IPS-18a (cell line): ENCODE data around the gene NRN1L.
"Not testable (repeated sequence)": the region's sequence is repeated elsewhere in the genome, so short reads cannot be mapped to it uniquely, and the experiment has no call there.

Source experiments
- H3K27ac ChIP-seq: one replicate; pipeline ENCODE4 v1.5.1; 2013; ENCODE audit warnings: low read length
- H3K27me3 ChIP-seq: one replicate; pipeline ENCODE4 v1.6.1; 2013; ENCODE audit warnings: mild to moderate bottlenecking, low read length; ENCODE audit not compliant: control insufficient read depth, insufficient read depth
- H3K36me3 ChIP-seq: one replicate; pipeline ENCODE4 v1.6.1; 2013; ENCODE audit warnings: low read depth, low read length; ENCODE audit not compliant: control insufficient read depth
- H3K4me1 ChIP-seq: one replicate; pipeline ENCODE4 v1.6.1; 2013; ENCODE audit warnings: low read depth, low read length; ENCODE audit not compliant: control insufficient read depth
- H3K4me3 ChIP-seq: one replicate; pipeline ENCODE4 v1.5.1; 2013; ENCODE audit warnings: low read length
- H3K9ac ChIP-seq: one replicate; pipeline ENCODE4 v1.6.1; 2013; ENCODE audit warnings: mild to moderate bottlenecking, low read length, moderate library complexity
- H3K9me3 ChIP-seq: one replicate; pipeline ENCODE4 v1.6.1; 2013; ENCODE audit warnings: low read depth, low read length; ENCODE audit not compliant: control insufficient read depth

The NRN1L gene

GRCh38 chr16:67884684-67885083, at the start of gene NRN1L:
NRN1L (plus strand) TSS chr16:67884885; CDS start chr16:67884904, 19 bp downstream.
- Histone ChIP-seq H3K4me3 (peak within 1 kb of the TSS; percentile 46), H3K4me1 (peaks cover 7% of the 10 kb centered on the region), H3K9me3 (no peaks in the 10 kb centered on the region), H3K27me3 (no peaks in the 10 kb centered on the region), H3K9ac (peak within 1 kb of the TSS; percentile 16), H3K27ac (no peak within 1 kb of the TSS), H3K36me3 (peaks cover 34% of the 10 kb centered on the region)

GRCh38 chr16:67837190-67837589, 47.5 kb upstream of the NRN1L start:
- not testable (repeated sequence) for H3K9me3 ChIP-seq, H3K27me3 ChIP-seq, H3K27ac ChIP-seq, H3K9ac ChIP-seq, H3K4me1 ChIP-seq, H3K36me3 ChIP-seq, H3K4me3 ChIP-seq

DNA sequence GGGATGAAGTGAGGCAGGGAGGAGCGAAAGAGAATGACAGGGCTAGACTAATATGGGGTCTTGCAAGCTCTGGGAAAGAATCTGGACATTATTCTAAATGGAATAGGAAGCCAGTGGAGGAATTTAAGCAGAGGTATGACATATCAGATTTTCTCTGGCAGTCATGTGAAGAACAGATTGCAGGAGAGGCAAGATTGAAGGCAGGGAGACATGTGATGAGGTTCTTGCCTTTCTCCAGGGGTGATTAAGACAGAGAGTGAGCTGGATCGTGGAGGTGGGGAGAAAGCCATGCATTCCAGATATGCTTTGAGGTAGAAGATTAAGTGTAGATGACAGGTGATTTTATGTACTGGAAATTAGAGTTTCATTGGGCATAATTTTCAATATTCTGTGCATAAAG, 46.9 kb upstream of the NRN1L start:
- Histone ChIP-seq H3K4me1 (peaks cover 6% of the 10 kb centered on the region), H3K27ac (no peak overlapping the region), H3K36me3 (no peaks in the 10 kb centered on the region), H3K4me3 (no peak overlapping the region), H3K27me3 (no peaks in the 10 kb centered on the region), H3K9me3 (no peaks in the 10 kb centered on the region), H3K9ac (no peak overlapping the region)

- H3K9ac ChIP-seq: peak overlapping the region; percentile 74
- H3K4me1 ChIP-seq: peaks cover 28% of the 10 kb centered on the region
- H3K9me3 ChIP-seq: no peaks in the 10 kb centered on the region
- no peaks in the 10 kb centered on the region for H3K36me3 ChIP-seq
- no peaks in the 10 kb centered on the region for H3K27me3 ChIP-seq
- H3K4me3 ChIP-seq: peak overlapping the region; percentile 95
- H3K27ac ChIP-seq: peak overlapping the region; percentile 28
Measured at GRCh38 chr16:67841198-67841815, 43.4 kb upstream of the NRN1L start.

GRCh38 chr16:67841816-67842508, 42.7 kb upstream of the NRN1L start, which contains the start of gene THAP11:
THAP11 (plus strand) TSS chr16:67842320; CDS start chr16:67842555, 235 bp downstream.
- Histone ChIP-seq H3K9ac (peak within 1 kb of the TSS; percentile 74), H3K9me3 (no peaks in the 10 kb centered on the region), H3K36me3 (no peaks in the 10 kb centered on the region), H3K4me1 (peaks cover 28% of the 10 kb centered on the region), H3K4me3 (peak within 1 kb of the TSS; percentile 95), H3K27ac (peak within 1 kb of the TSS; percentile 87), H3K27me3 (no peaks in the 10 kb centered on the region)

DNA sequence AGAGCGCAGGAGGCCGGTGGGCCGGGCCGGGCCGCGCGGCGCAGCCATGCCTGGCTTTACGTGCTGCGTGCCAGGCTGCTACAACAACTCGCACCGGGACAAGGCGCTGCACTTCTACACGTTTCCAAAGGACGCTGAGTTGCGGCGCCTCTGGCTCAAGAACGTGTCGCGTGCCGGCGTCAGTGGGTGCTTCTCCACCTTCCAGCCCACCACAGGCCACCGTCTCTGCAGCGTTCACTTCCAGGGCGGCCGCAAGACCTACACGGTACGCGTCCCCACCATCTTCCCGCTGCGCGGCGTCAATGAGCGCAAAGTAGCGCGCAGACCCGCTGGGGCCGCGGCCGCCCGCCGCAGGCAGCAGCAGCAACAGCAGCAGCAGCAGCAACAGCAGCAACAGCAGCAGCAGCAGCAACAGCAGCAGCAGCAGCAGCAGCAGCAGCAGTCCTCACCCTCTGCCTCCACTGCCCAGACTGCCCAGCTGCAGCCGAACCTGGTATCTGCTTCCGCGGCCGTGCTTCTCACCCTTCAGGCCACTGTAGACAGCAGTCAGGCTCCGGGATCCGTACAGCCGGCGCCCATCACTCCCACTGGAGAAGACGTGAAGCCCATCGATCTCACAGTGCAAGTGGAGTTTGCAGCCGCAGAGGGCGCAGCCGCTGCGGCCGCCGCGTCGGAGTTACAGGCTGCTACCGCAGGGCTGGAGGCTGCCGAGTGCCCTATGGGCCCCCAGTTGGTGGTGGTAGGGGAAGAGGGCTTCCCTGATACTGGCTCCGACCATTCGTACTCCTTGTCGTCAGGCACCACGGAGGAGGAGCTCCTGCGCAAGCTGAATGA, 42.0 kb upstream of the NRN1L start:
- Histone ChIP-seq H3K9ac (peak overlapping the region; percentile 74), H3K27ac (no peak overlapping the region), H3K4me1 (peaks cover 28% of the 10 kb centered on the region), H3K27me3 (no peaks in the 10 kb centered on the region), H3K4me3 (peak overlapping the region; percentile 95), H3K9me3 (no peaks in the 10 kb centered on the region), H3K36me3 (no peaks in the 10 kb centered on the region)

GRCh38 chr16:67843343-67843765, 41.3 kb upstream of the NRN1L start:
- Histone ChIP-seq H3K27ac (no peak overlapping the region), H3K9me3 (no peaks in the 10 kb centered on the region), H3K27me3 (no peaks in the 10 kb centered on the region), H3K4me3 (peak overlapping the region; percentile 95), H3K4me1 (peaks cover 34% of the 10 kb centered on the region), H3K9ac (peak overlapping the region; percentile 74), H3K36me3 (no peaks in the 10 kb centered on the region)

DNA sequence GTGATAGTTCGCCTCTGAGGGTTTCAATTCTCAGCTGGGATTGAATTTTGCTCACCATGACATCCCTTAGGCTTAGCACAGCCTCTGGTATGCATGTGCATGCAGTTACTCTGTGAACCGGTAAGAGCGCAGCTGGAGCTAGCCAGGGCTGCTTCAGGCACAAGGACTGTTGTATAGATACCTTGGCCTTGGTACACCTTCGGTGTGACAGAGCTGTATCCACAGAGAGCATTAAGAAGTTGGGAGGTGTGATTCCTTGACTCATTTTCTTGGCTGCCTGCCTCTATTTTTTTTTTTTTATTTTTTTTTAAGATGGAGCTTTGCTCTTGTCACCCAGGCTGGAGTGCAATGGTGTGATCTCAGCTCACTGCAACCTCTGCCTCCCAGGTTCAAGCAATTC, 40.2 kb upstream of the NRN1L start:
- Histone ChIP-seq H3K36me3 (no peaks in the 10 kb centered on the region), H3K4me1 (peaks cover 37% of the 10 kb centered on the region), H3K27me3 (no peaks in the 10 kb centered on the region), H3K9ac (no peak overlapping the region), H3K4me3 (no peak overlapping the region), H3K27ac (no peak overlapping the region), H3K9me3 (no peaks in the 10 kb centered on the region)

- Histone ChIP-seq H3K9ac (peak overlapping the region; percentile 90), H3K4me3 (peak overlapping the region; percentile 79), H3K27me3 (no peaks in the 10 kb centered on the region), H3K9me3 (no peaks in the 10 kb centered on the region), H3K36me3 (no peaks in the 10 kb centered on the region), H3K4me1 (peaks cover 37% of the 10 kb centered on the region), H3K27ac (peak overlapping the region; percentile 79)
Measured at GRCh38 chr16:67845291-67846062, 39.2 kb upstream of the NRN1L start.

DNA sequence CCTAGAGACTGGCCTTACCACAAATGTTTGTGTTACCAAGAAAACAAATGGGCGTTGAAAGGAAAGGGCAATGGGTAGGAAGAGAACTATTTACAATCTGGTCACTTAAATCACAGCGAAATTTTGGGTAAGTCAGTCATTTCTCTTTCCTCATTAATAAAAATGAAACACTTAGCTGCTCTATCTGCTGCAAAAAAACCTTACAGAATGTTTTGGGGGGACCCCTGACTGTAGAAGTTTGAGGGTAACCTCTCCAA, 38.7 kb upstream of the NRN1L start:
- Histone ChIP-seq H3K36me3 (no peaks in the 10 kb centered on the region), H3K27ac (peak overlapping the region; percentile 79), H3K4me1 (peaks cover 37% of the 10 kb centered on the region), H3K9me3 (no peaks in the 10 kb centered on the region), H3K27me3 (no peaks in the 10 kb centered on the region), H3K9ac (peak overlapping the region; percentile 90), H3K4me3 (peak overlapping the region; percentile 79)
